GM18867 (cell line): ENCODE measurements around the gene C17orf50.

Experiments
- ATAC-seq: cut with Tn5 transposase; IDR thresholded peaks from one replicate; pipeline ENCODE4 v1.9.1; 2021; ENCODE audit warnings: mild to moderate bottlenecking, moderate library complexity; ENCODE audit not compliant: unreplicated experiment

C17orf50 gene

DNA sequence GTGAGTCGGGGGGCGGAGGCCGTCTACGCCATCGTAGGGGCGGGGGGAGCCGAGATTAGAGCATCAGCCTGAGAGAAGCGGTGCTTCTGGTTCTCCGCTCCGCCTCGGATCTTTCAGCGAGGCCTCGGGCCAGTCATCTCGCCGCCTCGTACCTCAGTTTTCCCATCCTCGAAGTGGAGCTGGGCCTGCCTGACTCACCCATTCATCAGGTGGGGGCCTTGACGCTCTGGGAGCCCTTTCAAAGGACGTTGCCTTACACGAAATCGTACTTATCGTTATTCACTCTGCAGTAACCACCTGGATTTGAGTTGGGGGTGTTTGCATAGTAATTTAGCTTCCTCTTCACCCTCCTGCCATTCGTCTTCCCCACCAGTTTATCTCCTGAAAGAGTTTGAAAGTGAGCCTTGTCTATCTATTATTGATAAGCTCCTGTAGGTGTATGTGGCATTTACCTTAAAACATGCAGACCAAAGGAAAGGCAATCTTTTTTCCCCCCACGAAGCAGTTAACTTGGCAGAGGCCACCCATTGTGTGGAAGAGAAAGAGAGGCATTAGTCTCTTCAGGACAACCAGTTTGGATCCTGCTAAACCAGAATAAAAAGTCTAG is 49.3 kb downstream of the C17orf50 start:
- no peak for ATAC-seq

DNA sequence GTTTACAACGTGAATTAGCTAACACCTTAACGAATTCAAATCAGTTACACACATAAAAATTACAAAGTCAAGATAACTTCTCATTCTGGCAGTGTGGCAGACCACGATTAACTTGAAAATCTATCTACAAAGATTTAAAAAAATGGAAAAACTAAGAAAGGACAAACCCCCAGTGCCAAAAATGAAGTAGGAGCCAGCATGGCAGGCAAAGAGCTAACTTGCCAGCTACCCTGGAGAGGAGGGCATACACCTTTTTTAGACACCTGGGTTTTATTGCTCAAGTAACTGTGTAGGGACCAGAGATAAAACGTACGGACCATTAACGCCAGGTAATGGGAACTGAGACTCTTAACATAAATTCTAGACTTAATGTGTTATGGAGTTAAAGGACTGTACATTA is 51.1 kb downstream of the C17orf50 start:
- ATAC-seq, result no peak

DNA sequence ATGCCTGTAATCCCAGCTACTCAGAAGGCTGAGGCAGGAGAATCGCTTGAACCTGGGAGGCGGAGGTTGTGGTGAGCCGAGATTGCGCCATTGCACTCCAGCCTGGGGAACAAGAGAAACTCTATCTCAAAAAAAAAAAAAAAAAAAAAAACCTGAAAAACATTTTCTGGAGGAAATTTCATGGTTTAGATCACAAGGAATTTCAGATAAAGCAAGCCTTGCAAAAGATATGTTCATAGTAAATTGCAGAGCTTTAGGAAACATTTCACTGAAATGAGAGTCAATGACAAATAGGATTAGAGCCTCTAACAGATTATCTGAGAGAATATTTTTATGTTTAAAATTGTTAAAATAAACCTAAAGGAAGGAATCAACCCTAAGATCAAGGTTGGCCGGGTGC is 51.8 kb downstream of the C17orf50 start:
- ATAC-seq, result no peak
